NT2/D1 (cell line): Measurements from ENCODE around the gene TTC23.
A peak's percentile ranks its signal among the peaks of the same experiment; 100 is the strongest.

Experiments used
- DNase-seq: peaks from one replicate; pipeline ENCODE4 v3.0.0-alpha.2; 2011; ENCODE audit warnings: low read depth, low spot score
- H3K27me3 ChIP-seq: 2 replicates; pipeline ENCODE4 v1.6.0; 2011; ENCODE audit warnings: mild to moderate bottlenecking; ENCODE audit not compliant: insufficient read length, insufficient read depth
- H3K36me3 ChIP-seq: 2 replicates; pipeline ENCODE4 v1.6.1; 2011; ENCODE audit warnings: mild to moderate bottlenecking, low read length, mixed read lengths; ENCODE audit not compliant: insufficient read depth, insufficient read length
- H3K4me1 ChIP-seq: 2 replicates; pipeline ENCODE4 v1.5.1; 2011; ENCODE audit not compliant: insufficient read depth, insufficient read length
- H3K4me3 ChIP-seq: 2 replicates; pipeline ENCODE4 v1.5.1; 2011; ENCODE audit warnings: low read depth; ENCODE audit not compliant: insufficient read length
- H3K9ac ChIP-seq: 2 replicates; pipeline ENCODE4 v1.6.0; 2011; ENCODE audit warnings: low read depth; ENCODE audit not compliant: insufficient read length
- H3K9me3 ChIP-seq: 2 replicates; pipeline ENCODE4 v1.5.1; 2011; ENCODE audit warnings: mild to moderate bottlenecking, low read length; ENCODE audit not compliant: insufficient read depth
- SUZ12 ChIP-seq: IDR thresholded peaks from 2 replicates; pipeline ENCODE4 v1.6.1; 2011; ENCODE audit not compliant: insufficient read length, insufficient read depth; ENCODE audit errors: extremely low read depth
- YY1 ChIP-seq: IDR thresholded peaks from 2 replicates; pipeline ENCODE4 v1.6.1; 2011; ENCODE audit not compliant: insufficient read length, insufficient read depth
- ZNF274 ChIP-seq: IDR thresholded peaks from 2 replicates; pipeline ENCODE4 v1.6.1; 2011; ENCODE audit warnings: mild to moderate bottlenecking, low read depth, low read length

The TTC23 gene

GRCh38 chr15:99106417-99107220 lies 142.8 kb downstream of the TTC23 start:
- DNase-seq: no peak
- Histone ChIP-seq H3K9me3 (no peaks in the 10 kb centered on the region), H3K27me3 (peaks cover 11% of the 10 kb centered on the region), H3K36me3 (peaks cover 23% of the 10 kb centered on the region), H3K4me1 (peaks cover 7% of the 10 kb centered on the region), H3K4me3 (peak overlapping the region; percentile 72), H3K9ac (peak overlapping the region; percentile 88)
- TF ChIP-seq SUZ12: no peak
- TF ChIP-seq YY1: no peak
- TF ChIP-seq ZNF274: no peak

GRCh38 chr15:99105514-99106341 lies 143.7 kb downstream of the TTC23 start:
- Histone ChIP-seq H3K4me1 (peaks cover 7% of the 10 kb centered on the region), H3K36me3 (peaks cover 23% of the 10 kb centered on the region), H3K27me3 (peaks cover 11% of the 10 kb centered on the region), H3K9ac (peak overlapping the region; percentile 88), H3K4me3 (peak overlapping the region; percentile 72), H3K9me3 (no peaks in the 10 kb centered on the region)
- peak; percentile 57 for DNase-seq
- TF ChIP-seq SUZ12 (no peak), YY1 (no peak), ZNF274 (no peak)

GRCh38 chr15:99104788-99105513 lies 144.4 kb downstream of the TTC23 start, which contains the start of gene SYNM:
Gene SYNM, plus strand, starts transcription at chr15:99105080. Its CDS starts 120 bp downstream, at chr15:99105200.
- Histone ChIP-seq H3K36me3 (peaks cover 16% of the 10 kb centered on the region), H3K4me1 (peaks cover 8% of the 10 kb centered on the region), H3K4me3 (peak within 1 kb of the TSS; percentile 72), H3K27me3 (peaks cover 16% of the 10 kb centered on the region), H3K9me3 (no peaks in the 10 kb centered on the region), H3K9ac (peak within 1 kb of the TSS; percentile 88)
- peak; percentile 82 for DNase-seq
- TF ChIP-seq ZNF274 (no peak), YY1 (no peak), SUZ12 (no peak)

- Histone ChIP-seq H3K4me3 (no peak overlapping the region), H3K9ac (no peak overlapping the region), H3K27me3 (peaks cover 32% of the 10 kb centered on the region), H3K4me1 (peaks cover 9% of the 10 kb centered on the region), H3K9me3 (no peaks in the 10 kb centered on the region), H3K36me3 (no peaks in the 10 kb centered on the region)
- TF ChIP-seq YY1: no peak
- no peak for DNase-seq
Observed at GRCh38 chr15:99103279-99103678, 146.1 kb downstream of the TTC23 start.

GRCh38 chr15:99102332-99103235 lies 146.8 kb downstream of the TTC23 start:
- H3K9ac ChIP-seq: no peak overlapping the region
- no peaks in the 10 kb centered on the region for H3K36me3 ChIP-seq
- peaks cover 36% of the 10 kb centered on the region for H3K27me3 ChIP-seq
- no peak overlapping the region for H3K4me3 ChIP-seq
- H3K9me3 ChIP-seq: no peaks in the 10 kb centered on the region
- DNase-seq: no peak
- TF ChIP-seq ZNF274 (no peak), SUZ12 (no peak), YY1 (no peak)
- peaks cover 9% of the 10 kb centered on the region for H3K4me1 ChIP-seq

GRCh38 chr15:99101501-99101900 lies 147.9 kb downstream of the TTC23 start:
- no peaks in the 10 kb centered on the region for H3K9me3 ChIP-seq
- H3K9ac ChIP-seq: no peak overlapping the region
- peaks cover 12% of the 10 kb centered on the region for H3K4me1 ChIP-seq
- no peak overlapping the region for H3K4me3 ChIP-seq
- no peak for DNase-seq
- no peaks in the 10 kb centered on the region for H3K36me3 ChIP-seq
- H3K27me3 ChIP-seq: peaks cover 36% of the 10 kb centered on the region
- TF ChIP-seq YY1 (no peak), SUZ12 (no peak), ZNF274 (no peak)
